ENCODE data around the gene ZNF844. TPM values are rescaled to one million over a fixed set of nuclear protein-coding genes. Genes with fewer than 3 reads are reported as not detected.
A peak's percentile ranks its signal among the peaks of the same experiment; 100 is the strongest.

ZNF844 gene
- total RNA-seq, 4 donors from 2014 or later = 2.2 to 5.7 (median 4.9) TPM

- intact Hi-C loops (cut with DNase I; ENCODE audit: low total_unique reads) (no loop called here), in situ Hi-C loops (cut with MboI; ENCODE audit: low sequenced_read_pairs in 4 of 4) (no loop called here)
- H3K4me3 ChIP-seq = no peak overlapping the region
- peaks cover 0 to 6% of the 10 kb centered on the region in 2 donors for H3K36me3 ChIP-seq
- peaks cover 0 to 14% (median 10%) of the 10 kb centered on the region in 3 donors for H3K27me3 ChIP-seq
- ATAC-seq (no peak), DNase-seq (no peak)
- no peak overlapping the region for H3K27ac ChIP-seq
- TF ChIP-seq POLR2A (IDR thresholded peaks at IDR 0.05) = no peak
- TF ChIP-seq, protein P1, sequence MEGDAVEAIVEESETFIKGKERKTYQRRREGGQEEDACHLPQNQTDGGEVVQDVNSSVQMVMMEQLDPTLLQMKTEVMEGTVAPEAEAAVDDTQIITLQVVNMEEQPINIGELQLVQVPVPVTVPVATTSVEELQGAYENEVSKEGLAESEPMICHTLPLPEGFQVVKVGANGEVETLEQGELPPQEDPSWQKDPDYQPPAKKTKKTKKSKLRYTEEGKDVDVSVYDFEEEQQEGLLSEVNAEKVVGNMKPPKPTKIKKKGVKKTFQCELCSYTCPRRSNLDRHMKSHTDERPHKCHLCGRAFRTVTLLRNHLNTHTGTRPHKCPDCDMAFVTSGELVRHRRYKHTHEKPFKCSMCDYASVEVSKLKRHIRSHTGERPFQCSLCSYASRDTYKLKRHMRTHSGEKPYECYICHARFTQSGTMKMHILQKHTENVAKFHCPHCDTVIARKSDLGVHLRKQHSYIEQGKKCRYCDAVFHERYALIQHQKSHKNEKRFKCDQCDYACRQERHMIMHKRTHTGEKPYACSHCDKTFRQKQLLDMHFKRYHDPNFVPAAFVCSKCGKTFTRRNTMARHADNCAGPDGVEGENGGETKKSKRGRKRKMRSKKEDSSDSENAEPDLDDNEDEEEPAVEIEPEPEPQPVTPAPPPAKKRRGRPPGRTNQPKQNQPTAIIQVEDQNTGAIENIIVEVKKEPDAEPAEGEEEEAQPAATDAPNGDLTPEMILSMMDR (IDR thresholded peaks at IDR 0.05 in 4 of 5, conservative IDR thresholded peaks at IDR 0.05 in 1 of 5) = no peak
- H3K4me1 ChIP-seq = no peaks in the 10 kb centered on the region
- H3K9me3 ChIP-seq = peaks cover 10 to 18% (median 12%) of the 10 kb centered on the region in 3 donors
Observed at GRCh38 chr19:12047868-12048267, 16.7 kb upstream of the ZNF844 start.

- in situ Hi-C loops (cut with MboI; ENCODE audit: low sequenced_read_pairs in 4 of 4) (loop anchor here in 1 of 4 donors (10.0 kb wide), 1 partner anchor 93 kb away; the partner anchor contains the start of gene ZNF20), intact Hi-C loops (cut with DNase I; ENCODE audit: low total_unique reads) (no loop called here)
- Histone ChIP-seq H3K36me3 (no peaks in the 10 kb centered on the region), H3K27me3 (peaks cover 0 to 14% (median 10%) of the 10 kb centered on the region in 3 donors), H3K27ac (peak overlapping the region in 1 of 4 donors; percentile 64), H3K4me3 (peak overlapping the region; percentile 56 to 92 (median 62)), H3K4me1 (no peaks in the 10 kb centered on the region), H3K9me3 (no peaks in the 10 kb centered on the region)
- TF ChIP-seq POLR2A (IDR thresholded peaks at IDR 0.05) = no peak
- TF ChIP-seq, protein P1 (IDR thresholded peaks at IDR 0.05 in 4 of 5, conservative IDR thresholded peaks at IDR 0.05 in 1 of 5) = no peak
- DNase-seq = no peak
- ATAC-seq = no peak
Observed at GRCh38 chr19:12052091-12052496, 12.4 kb upstream of the ZNF844 start.

GRCh38 chr19:12052497-12053169, 11.9 kb upstream of the ZNF844 start, which contains the start of gene ZNF878:
Gene ZNF878, minus strand, starts transcription at chr19:12052961. Its CDS starts 160 bp downstream, at chr19:12052801.
- peaks cover 0 to 14% (median 10%) of the 10 kb centered on the region in 3 donors for H3K27me3 ChIP-seq
- TF ChIP-seq, protein P1 (IDR thresholded peaks at IDR 0.05 in 4 of 5, conservative IDR thresholded peaks at IDR 0.05 in 1 of 5) = no peak
- peak; percentile 41 to 76 for TF ChIP-seq POLR2A (IDR thresholded peaks at IDR 0.05)
- no peaks in the 10 kb centered on the region for H3K36me3 ChIP-seq
- in situ Hi-C loops (cut with MboI; ENCODE audit: low sequenced_read_pairs in 4 of 4) = loop anchor here in 1 of 4 donors (10.0 kb wide), 1 partner anchor 92 kb away; the partner anchor contains the start of gene ZNF20
- ATAC-seq (peak; percentile 92 to 93), DNase-seq (peak; percentile 70 to 72)
- peak within 1 kb of the TSS in 3 of 4 donors; percentile 22 to 64 (median 43) for H3K27ac ChIP-seq
- H3K4me3 ChIP-seq = peak within 1 kb of the TSS; percentile 56 to 92 (median 62)
- H3K4me1 ChIP-seq = no peaks in the 10 kb centered on the region
- intact Hi-C loops (cut with DNase I; ENCODE audit: low total_unique reads) = no loop called here
- no peaks in the 10 kb centered on the region for H3K9me3 ChIP-seq

DNA sequence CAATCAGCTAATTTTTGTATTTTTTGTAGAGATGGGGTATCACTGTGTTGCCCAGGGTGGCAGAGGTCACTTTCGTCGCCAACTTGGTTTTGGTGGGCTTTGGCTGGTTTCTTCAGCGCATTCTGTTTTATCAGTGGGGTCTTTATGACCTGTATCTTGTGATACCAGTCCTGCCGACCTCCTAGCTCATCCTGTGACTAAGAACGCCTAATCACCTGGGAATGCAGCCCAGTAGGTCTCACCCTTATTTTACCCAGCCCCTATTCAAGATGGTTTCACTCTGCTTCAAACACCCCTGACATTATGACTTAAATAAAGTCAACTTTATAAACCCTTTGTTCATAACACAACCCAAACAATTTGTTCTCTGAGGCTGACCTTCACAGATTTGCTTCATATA, 8.7 kb upstream of the ZNF844 start:
- H3K9me3 ChIP-seq = no peaks in the 10 kb centered on the region
- in situ Hi-C loops (cut with MboI; ENCODE audit: low sequenced_read_pairs in 4 of 4) = loop anchor here in 3 of 4 donors (5.0 to 10.0 kb wide), 2 partner anchors 87 to 89 kb away; partner anchors contain the start of gene ZNF20 (in 3 of the 3)
- H3K36me3 ChIP-seq = no peaks in the 10 kb centered on the region
- ATAC-seq (no peak), DNase-seq (no peak)
- no peak overlapping the region for H3K27ac ChIP-seq
- TF ChIP-seq, protein P1 (IDR thresholded peaks at IDR 0.05 in 4 of 5, conservative IDR thresholded peaks at IDR 0.05 in 1 of 5) = no peak
- TF ChIP-seq POLR2A (IDR thresholded peaks at IDR 0.05) = no peak
- intact Hi-C loops (cut with DNase I; ENCODE audit: low total_unique reads) = no loop called here
- H3K27me3 ChIP-seq = peaks cover 0 to 14% (median 7%) of the 10 kb centered on the region in 3 donors
- H3K4me1 ChIP-seq = peaks cover 0 to 3% of the 10 kb centered on the region in 2 donors
- H3K4me3 ChIP-seq = no peak overlapping the region
